H1 (cell line): ENCODE results near the gene TFCP2L1. TPM values are rescaled to one million over a fixed set of nuclear protein-coding genes. Genes with fewer than 3 reads are reported as not detected.

Experiments used
- CTCF ChIA-PET: fragments of 300-600 bp; sonication (Branson Sonifier 250); formaldehyde crosslinking; loops from one replicate; lab custom pipeline; 2021; ENCODE audit not compliant: partially characterized antibody; lab: Charles Lee
- POLR2A ChIA-PET: fragments of 300-600 bp; sonication (Branson Sonifier 250); formaldehyde crosslinking; loops from one replicate; lab custom pipeline; 2021; ENCODE audit warnings: inconsistent platforms; ENCODE audit not compliant: partially characterized antibody; lab: Charles Lee
- DNase-seq, 2 experiments: peaks; one replicate each; pipeline versions ENCODE4 v3.0.0 to v3.0.0-alpha.2; 2010 to 2022; ENCODE audit warnings: low spot score in 2 of 2, low read depth in 1 of 2, mixed read lengths in 1 of 2
- FAIRE-seq: peaks from 2 replicates; lab custom pipeline; 2011; peaks lifted over from hg19 to GRCh38; lab: Jason Lieb, UNC
- H2AFZ ChIP-seq: 2 replicates; pipeline ENCODE4 v1.8.1; 2012; ENCODE audit warnings: low read length, inconsistent platforms
- H2AK5ac ChIP-seq: 2 replicates; pipeline ENCODE4 v1.6.1; 2013; ENCODE audit warnings: low read depth, low read length
- H2BK120ac ChIP-seq: replicated peaks from 2 replicates; pipeline ENCODE3; 2013; ENCODE audit warnings: low read depth, low read length, inconsistent platforms
- H2BK12ac ChIP-seq: 2 replicates; pipeline ENCODE4 v1.6.1; 2013; ENCODE audit warnings: low read depth, low read length
- H2BK15ac ChIP-seq: 2 replicates; pipeline ENCODE4 v1.6.1; 2013; ENCODE audit warnings: low read length
- H2BK20ac ChIP-seq: 2 replicates; pipeline ENCODE4 v1.6.1; 2013; ENCODE audit warnings: low read length
- H2BK5ac ChIP-seq: 2 replicates; pipeline ENCODE4 v1.6.1; 2013; ENCODE audit warnings: low read depth, low read length
- H3K14ac ChIP-seq: 2 replicates; pipeline ENCODE4 v1.6.1; 2013; ENCODE audit warnings: inconsistent platforms; ENCODE audit not compliant: insufficient read length
- H3K18ac ChIP-seq: 2 replicates; pipeline ENCODE4 v1.6.1; 2013; ENCODE audit warnings: low read length; ENCODE audit errors: extremely low read depth
- H3K23ac ChIP-seq: 2 replicates; pipeline ENCODE4 v1.6.1; 2013; ENCODE audit warnings: inconsistent platforms; ENCODE audit not compliant: insufficient read length
- H3K23me2 ChIP-seq: 2 replicates; pipeline ENCODE4 v1.6.1; 2013; ENCODE audit warnings: low read depth, low read length
- H3K27ac ChIP-seq: 2 replicates; pipeline ENCODE4 v1.6.1; 2011; ENCODE audit warnings: low read depth, low read length, inconsistent platforms
- H3K27me3 ChIP-seq, 4 experiments: replicated peaks in 1 of 4; 1 replicate in 1 of 4; 2 replicates in 3 of 4; pipeline versions ENCODE4 v1.6.1 to v1.8.1; 2011 to 2013; ENCODE audit warnings: low read length in 3 of 4, mild to moderate bottlenecking in 3 of 4, inconsistent platforms in 2 of 4, mixed read lengths in 2 of 4, moderate library complexity in 1 of 4; ENCODE audit not compliant: control insufficient read depth in 3 of 4, insufficient read depth in 3 of 4; ENCODE audit errors: extremely low read depth in 1 of 4
- H3K36me3 ChIP-seq, 4 experiments: 2 replicates each; pipeline versions ENCODE4 v1.6.1 to v1.8.1; 2011 to 2013; ENCODE audit warnings: mild to moderate bottlenecking in 4 of 4, low read length in 3 of 4, moderate library complexity in 2 of 4, control low read depth in 1 of 4, inconsistent platforms in 1 of 4; ENCODE audit not compliant: insufficient read depth in 4 of 4, control insufficient read depth in 2 of 4
- H3K4ac ChIP-seq: replicated peaks from 2 replicates; pipeline ENCODE3; 2013; ENCODE audit warnings: low read length, low read depth, mixed read lengths, inconsistent platforms; ENCODE audit not compliant: insufficient read length
- H3K4me1 ChIP-seq, 4 experiments: replicated peaks in 1 of 4; 1 replicate in 1 of 4; 2 replicates in 3 of 4; pipeline versions ENCODE4 v1.6.1 to v1.8.1; 2011 to 2013; ENCODE audit warnings: low read length in 3 of 4, inconsistent platforms in 2 of 4, mixed read lengths in 1 of 4; ENCODE audit not compliant: insufficient read depth in 4 of 4, control insufficient read depth in 3 of 4
- H3K4me2 ChIP-seq, 2 experiments: 2 replicates each; pipeline versions ENCODE4 v1.6.1 to v1.8.1; 2011 to 2013; ENCODE audit warnings: low read depth in 2 of 2, low read length in 2 of 2, control low read depth in 1 of 2, inconsistent platforms in 1 of 2, mild to moderate bottlenecking in 1 of 2; ENCODE audit not compliant: insufficient read depth in 1 of 2
- H3K4me3 ChIP-seq, 4 experiments: fragments of 200-600, 300-600 bp in 1 of 4; sonication (generic), shearing (Covaris generic), sonication (Bioruptor Twin) in 1 of 4; 2 replicates each; pipeline versions ENCODE4 v1.5.1 to v1.8.1; 2011 to 2016; ENCODE audit warnings: low read length in 4 of 4, low read depth in 3 of 4, control low read depth in 2 of 4, inconsistent platforms in 2 of 4, mild to moderate bottlenecking in 2 of 4, mixed read lengths in 1 of 4, moderate library complexity in 1 of 4; ENCODE audit not compliant: insufficient read depth in 2 of 4; ENCODE audit errors: extremely low read depth in 1 of 4
- H3K56ac ChIP-seq: replicated peaks from 2 replicates; pipeline ENCODE3; 2013; ENCODE audit warnings: low read depth, mild to moderate bottlenecking, mixed read lengths, low read length, inconsistent platforms; ENCODE audit not compliant: insufficient read length
- H3K79me1 ChIP-seq: 2 replicates; pipeline ENCODE4 v1.6.1; 2013; ENCODE audit warnings: low read depth, low read length, control low read depth
- H3K79me2 ChIP-seq, 2 experiments: 2 replicates each; pipeline versions ENCODE4 v1.6.1 to v1.8.1; 2012 to 2013; ENCODE audit warnings: low read length in 2 of 2, mild to moderate bottlenecking in 2 of 2, inconsistent platforms in 1 of 2; ENCODE audit not compliant: insufficient read depth in 2 of 2, control insufficient read depth in 1 of 2
- H3K9ac ChIP-seq, 4 experiments: replicated peaks in 1 of 4; 1 replicate in 1 of 4; 2 replicates in 3 of 4; pipeline versions ENCODE4 v1.6.1 to v1.8.1; 2011 to 2013; ENCODE audit warnings: low read depth in 3 of 4, low read length in 3 of 4, control low read depth in 2 of 4, mild to moderate bottlenecking in 2 of 4, moderate library complexity in 2 of 4, inconsistent platforms in 1 of 4; ENCODE audit errors: extremely low read depth in 1 of 4
- H3K9me3 ChIP-seq, 2 experiments: 2 replicates each; pipeline versions ENCODE4 v1.6.1 to v1.8.1; 2012 to 2013; ENCODE audit warnings: mild to moderate bottlenecking in 2 of 2, moderate library complexity in 2 of 2, control low read depth in 1 of 2, inconsistent platforms in 1 of 2, low read depth in 1 of 2, low read length in 1 of 2, mixed read lengths in 1 of 2; ENCODE audit not compliant: insufficient read depth in 2 of 2
- H4K20me1 ChIP-seq, 2 experiments: replicated peaks in 1 of 2; 2 replicates each; pipeline versions ENCODE3 to v1.8.1; 2011 to 2013; ENCODE audit warnings: inconsistent platforms in 2 of 2, low read length in 2 of 2, mild to moderate bottlenecking in 1 of 2; ENCODE audit not compliant: insufficient read depth in 2 of 2, control insufficient read depth in 1 of 2
- H4K5ac ChIP-seq: 2 replicates; pipeline ENCODE4 v1.6.1; 2013; ENCODE audit warnings: low read length, low read depth, mixed read lengths, inconsistent platforms; ENCODE audit not compliant: insufficient read length
- H4K8ac ChIP-seq: 2 replicates; pipeline ENCODE4 v1.8.0; 2013; ENCODE audit warnings: mild to moderate bottlenecking, moderate library complexity, low read length, inconsistent platforms; ENCODE audit not compliant: insufficient read depth; ENCODE audit errors: extremely low read depth
- H4K91ac ChIP-seq: replicated peaks from 2 replicates; pipeline ENCODE3; 2013; ENCODE audit warnings: low read length, mixed read lengths, inconsistent platforms; ENCODE audit not compliant: insufficient read length
- ATF3 ChIP-seq: IDR thresholded peaks from 2 replicates; pipeline ENCODE4 v1.6.1; 2011; ENCODE audit warnings: low read depth, mild to moderate bottlenecking, low read length; ENCODE audit not compliant: insufficient read depth
- CREB1 ChIP-seq: IDR thresholded peaks from 2 replicates; pipeline ENCODE4 v1.6.1; 2012; ENCODE audit warnings: inconsistent platforms
- CTBP2 ChIP-seq: IDR thresholded peaks from 2 replicates; pipeline ENCODE4 v1.7.0; 2011; ENCODE audit warnings: borderline replicate concordance, mild to moderate bottlenecking, moderate library complexity, mixed read lengths, low read length; ENCODE audit not compliant: insufficient read depth, insufficient read length
- E2F6 ChIP-seq: IDR thresholded peaks from 2 replicates; pipeline ENCODE4 v1.6.1; 2012; ENCODE audit warnings: inconsistent platforms
- EGR1 ChIP-seq: IDR thresholded peaks from 2 replicates; pipeline ENCODE4 v1.6.1; 2011; ENCODE audit warnings: low read depth, low read length, borderline replicate concordance
- HDAC2 ChIP-seq, 2 experiments: fragments of 300-600 bp in 1 of 2; sonication (generic) in 1 of 2; IDR thresholded peaks; 2 replicates each; pipeline ENCODE4 v1.6.1; 2011 to 2012; ENCODE audit warnings: low read depth in 2 of 2, low read length in 2 of 2, mild to moderate bottlenecking in 2 of 2, moderate library complexity in 2 of 2, borderline replicate concordance in 1 of 2, inconsistent platforms in 1 of 2
- KDM1A ChIP-seq: fragments of 200-600, 300-600 bp; sonication (generic); IDR thresholded peaks from 2 replicates; pipeline ENCODE4 v1.7.1; 2016; ENCODE audit warnings: mild to moderate bottlenecking, low read length, borderline replicate concordance
- NANOG ChIP-seq: IDR thresholded peaks from 2 replicates; pipeline ENCODE4 v1.6.1; 2011; ENCODE audit warnings: low read length, low read depth, mild to moderate bottlenecking, inconsistent platforms; ENCODE audit not compliant: insufficient read depth, poor library complexity, severe bottlenecking
- SIX5 ChIP-seq: IDR thresholded peaks from 2 replicates; pipeline ENCODE4 v1.6.1; 2011; ENCODE audit warnings: mild to moderate bottlenecking, low read depth, low read length
- SP1 ChIP-seq: IDR thresholded peaks from 2 replicates; pipeline ENCODE4 v1.6.1; 2011; ENCODE audit warnings: low read depth, low read length
- SP4 ChIP-seq: IDR thresholded peaks from 2 replicates; pipeline ENCODE4 v1.6.1; 2012; ENCODE audit warnings: low read length, inconsistent platforms
- TAF1 ChIP-seq: IDR thresholded peaks from 2 replicates; pipeline ENCODE4 v1.6.1; 2011; ENCODE audit warnings: mild to moderate bottlenecking, low read depth, low read length
- TAF7 ChIP-seq: optimal IDR thresholded peaks from 2 replicates; pipeline ENCODE3; 2011; ENCODE audit warnings: low read depth, mild to moderate bottlenecking, inconsistent platforms, low read length, moderate library complexity, borderline replicate concordance
- TEAD4 ChIP-seq: IDR thresholded peaks from 2 replicates; pipeline ENCODE4 v1.6.1; 2012; ENCODE audit warnings: low read depth, low read length, inconsistent platforms, mixed read lengths
- WGBS, 2 experiments: shearing (Covaris generic) in 1 of 2; methylation state at CpG; one replicate each; pipeline versions ENCODE4 v1.1.6 to v1.1.7; 2013 to 2015; ENCODE audit warnings: low lambda C conversion rate in 2 of 2, mixed read lengths in 2 of 2, inconsistent platforms in 1 of 2, low coverage in 1 of 2, missing lambda C conversion rate in 1 of 2; ENCODE audit not compliant: insufficient replicate concordance in 2 of 2, insufficient coverage in 1 of 2, insufficient read length in 1 of 2; ENCODE audit errors: extremely low coverage in 1 of 2, missing lambda C conversion rate in 1 of 2; 5-methylcytosine and 5-hydroxymethylcytosine counted together
- polyA plus RNA-seq, 7 experiments: library from polyadenylated mRNA; depleted of rRNA in 3 of 7; stranded (reverse) in 5 of 7; unstranded in 2 of 7; fragments of >200 nt in 5 of 7; fragments of 200-250 nt in 2 of 7; gene quantifications; 1 replicate in 5 of 7; 2 replicates in 1 of 7; 4 replicates in 1 of 7; pipeline versions ENCODE4 v1.2.1 to v1.2.3, GENCODE V29; 2011 to 2013; ENCODE audit warnings: missing spikeins in 2 of 7, mixed read lengths in 2 of 7
- total RNA-seq: library from RNA; stranded (reverse); fragmentation: NEBNext Ultra II Directional; extraction: Animal tissue kit (Norgen Biotek cat#: 25700); gene quantifications from 2 replicates; pipeline ENCODE4 v1.2.1, GENCODE V29; 2021

TFCP2L1 gene
- total and polyA plus RNA-seq, 2 of the 8 experiments (the other 6 are each of a cell fraction or from before 2014, with no cell fraction given) = 1.5 to 3.8 TPM

- H3K9ac ChIP-seq = no peak overlapping the region
- no peak overlapping the region for H2BK120ac ChIP-seq
- 85% methylated on average over 8 of the region's 10 CpGs; no CpG with 5 or more reads in 1 of the 2 experiments for WGBS, 2 experiments
- H4K20me1 ChIP-seq = no peaks in the 10 kb centered on the region
- ChIA-PET POLR2A (no interaction called here), CTCF (interaction anchor here (1.0 to 1.5 kb wide), 3 partner anchors 9 to 118 kb away, joined by 3 to 4 read pairs (median 3); no protein-coding TSS in a partner anchor)
- H2BK12ac ChIP-seq = no peak overlapping the region
- no peak overlapping the region for H2AK5ac ChIP-seq
- H3K79me2 ChIP-seq = no peaks in the 10 kb centered on the region
- no peak overlapping the region for H2BK5ac ChIP-seq
- no peaks in the 10 kb centered on the region for H3K27me3 ChIP-seq
- H3K14ac ChIP-seq = no peak overlapping the region
- H2AFZ ChIP-seq = no peak overlapping the region
- no peak overlapping the region for H2BK15ac ChIP-seq
- no peak overlapping the region for H3K27ac ChIP-seq
- no peak overlapping the region for H3K4me3 ChIP-seq
- H3K36me3 ChIP-seq = no peaks in the 10 kb centered on the region
- no peaks in the 10 kb centered on the region for H3K9me3 ChIP-seq
- no peak overlapping the region for H3K56ac ChIP-seq
- DNase-seq (no peak), FAIRE-seq (no peak)
- no peak overlapping the region for H4K5ac ChIP-seq
- H2BK20ac ChIP-seq = no peak overlapping the region
- no peaks in the 10 kb centered on the region for H3K79me1 ChIP-seq
- no peak overlapping the region for H3K4ac ChIP-seq
- no peaks in the 10 kb centered on the region for H3K23me2 ChIP-seq
- no peak overlapping the region for H3K4me2 ChIP-seq
- no peak overlapping the region for H4K91ac ChIP-seq
- H3K18ac ChIP-seq = no peak overlapping the region
- peaks cover 0 to 7% (median 0%) of the 10 kb centered on the region in 4 experiments; a peak in 2 of 7 replicates for H3K4me1 ChIP-seq
- no peak overlapping the region for H3K23ac ChIP-seq
- H4K8ac ChIP-seq = no peak overlapping the region
- TF ChIP-seq SP4 (no peak), HDAC2 (IDR thresholded peaks at IDR 0.05; ENCODE audit: borderline replicate concordance in 1 of 2, low read depth in 2 of 2, low read length in 2 of 2) (no peak), KDM1A (no peak), TEAD4 (no peak), E2F6 (no peak), TAF7 (no peak), CREB1 (no peak), CTBP2 (no peak), EGR1 (no peak), TAF1 (no peak), SIX5 (no peak), SP1 (no peak), NANOG (no peak), ATF3 (no peak)
Measured at GRCh38 chr2:121217627-121218026, 67.4 kb downstream of the TFCP2L1 start.
